HG02870 (cell line): ENCODE data around the gene CAMK2N2.

Experiments
- ATAC-seq: cut with Tn5 transposase; IDR thresholded peaks from one replicate; pipeline ENCODE4 v1.9.1; 2021; ENCODE audit warnings: mild to moderate bottlenecking, moderate library complexity; ENCODE audit not compliant: unreplicated experiment

CAMK2N2 gene

DNA sequence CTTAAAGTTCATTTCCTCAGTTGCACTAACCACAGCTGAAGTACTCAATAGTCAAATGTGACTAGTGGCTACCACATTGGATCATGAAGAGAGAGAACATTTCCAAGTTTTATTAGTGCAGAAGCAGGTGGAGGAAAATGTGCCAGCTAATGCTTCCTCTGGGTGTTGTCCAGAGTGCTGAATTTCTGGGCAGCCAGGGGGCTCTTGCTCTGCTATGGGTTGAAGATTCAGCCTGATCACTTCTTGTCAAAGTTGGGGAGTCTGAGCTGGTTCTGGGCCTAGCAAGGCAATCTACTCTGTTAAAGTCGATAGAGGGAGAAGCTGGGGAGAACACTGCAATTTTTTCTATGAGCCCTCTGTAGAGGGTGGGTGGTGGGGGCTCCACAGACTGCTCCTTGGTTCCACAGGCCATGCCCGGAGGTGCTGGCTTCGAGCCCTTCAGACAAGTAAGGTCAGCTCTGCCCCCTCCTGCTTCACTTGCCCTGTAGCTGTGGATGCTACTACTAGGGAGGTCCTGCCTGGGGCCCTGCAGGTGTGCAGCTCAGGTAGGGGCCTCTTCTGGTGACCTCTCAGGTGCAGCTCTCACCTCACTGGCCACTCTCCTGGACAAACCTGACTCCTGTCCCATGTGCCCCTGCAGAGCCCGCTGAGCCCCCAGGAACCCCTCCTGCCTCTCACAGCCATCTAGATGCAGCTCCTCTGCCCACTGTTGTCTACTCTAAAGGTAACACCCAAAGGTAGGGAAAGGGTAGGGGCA, 20.8 kb downstream of the CAMK2N2 start:
- no peak for ATAC-seq

DNA sequence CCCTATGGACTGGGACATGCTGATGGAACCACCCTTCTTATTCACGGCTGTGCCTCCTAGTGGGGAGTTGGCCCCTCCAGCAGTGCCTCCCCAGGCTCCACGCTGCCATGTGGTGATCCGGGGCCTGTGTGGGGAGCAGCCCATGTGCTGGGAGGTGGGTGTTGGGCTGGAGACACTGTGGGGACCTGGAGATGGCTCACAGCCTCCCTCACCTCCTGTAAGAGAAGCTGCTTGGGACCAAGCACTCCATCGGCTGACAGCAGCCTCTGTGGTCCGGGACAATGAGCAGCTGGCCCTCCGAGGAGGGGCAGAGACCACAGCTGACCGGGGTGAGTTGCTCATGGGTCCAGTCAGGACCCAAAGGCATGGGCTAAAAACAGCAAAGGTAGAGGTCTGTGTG, 21.6 kb downstream of the CAMK2N2 start:
- no peak for ATAC-seq

DNA sequence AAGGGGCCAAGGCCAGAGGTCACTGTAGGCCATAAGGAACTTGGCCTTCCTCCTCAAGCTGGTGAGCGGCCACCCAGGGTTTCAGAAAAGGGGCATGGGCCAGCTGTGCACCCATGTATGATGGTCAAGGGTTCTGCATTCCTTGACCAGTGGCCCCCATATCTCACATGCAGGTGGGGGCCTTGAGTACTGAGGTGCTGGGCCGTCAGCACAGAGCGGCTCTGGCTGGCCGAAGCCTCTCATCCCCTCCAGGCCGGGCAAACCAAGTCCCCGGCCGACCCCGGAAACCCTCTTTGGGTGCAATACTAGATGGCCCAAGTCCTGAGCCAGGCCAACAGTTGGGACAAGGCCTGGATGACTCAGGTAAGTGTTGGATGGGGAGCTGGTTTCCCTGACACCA, 22.1 kb downstream of the CAMK2N2 start:
- no peak for ATAC-seq

DNA sequence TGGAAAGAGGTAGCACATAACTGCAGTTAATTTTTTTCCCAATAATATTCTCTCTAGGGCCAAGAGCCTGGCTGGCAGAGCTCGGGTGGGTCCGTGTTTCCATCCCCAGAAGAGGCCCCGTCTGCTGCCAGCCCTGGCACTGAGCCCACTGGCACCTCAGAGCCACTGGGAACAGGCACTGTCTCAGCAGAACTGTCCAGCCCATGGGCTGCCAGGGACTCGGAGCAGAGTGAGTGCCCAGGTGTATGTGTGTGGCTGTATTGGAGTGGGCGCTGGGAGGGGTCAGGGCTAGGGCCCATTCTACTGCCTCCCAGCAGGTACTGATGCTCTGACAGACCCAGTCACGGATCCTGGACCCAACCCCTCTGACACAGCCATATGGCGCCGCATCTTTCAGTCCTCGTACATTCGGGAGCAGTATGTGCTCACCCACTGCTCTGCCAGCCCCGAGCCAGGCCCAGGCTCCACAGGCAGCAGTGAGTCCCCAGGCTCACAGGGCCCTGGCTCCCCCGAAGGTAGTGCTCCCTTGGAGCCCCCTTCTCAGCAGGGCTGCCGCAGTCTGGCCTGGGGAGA, 23.0 kb downstream of the CAMK2N2 start:
- ATAC-seq, result no peak

DNA sequence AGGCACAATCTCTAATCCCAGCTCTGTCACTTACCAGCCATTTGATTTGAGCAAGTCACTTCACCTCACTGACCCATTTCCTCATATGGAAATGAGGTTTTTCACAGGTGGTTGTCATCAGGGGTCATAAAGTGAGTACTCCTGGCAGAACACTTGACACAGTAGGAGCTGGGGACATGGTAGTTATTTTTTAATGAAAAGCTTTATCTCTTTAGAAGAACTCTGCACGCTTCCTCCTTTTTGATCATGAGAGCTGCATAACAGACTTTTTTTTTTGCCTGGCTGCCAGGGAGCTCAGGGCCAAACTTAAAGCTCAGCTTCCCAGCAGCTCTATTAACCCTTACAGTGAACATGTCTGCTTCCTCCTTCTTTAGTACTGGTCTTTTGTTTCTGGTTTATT, 23.5 kb downstream of the CAMK2N2 start:
- no peak for ATAC-seq

DNA sequence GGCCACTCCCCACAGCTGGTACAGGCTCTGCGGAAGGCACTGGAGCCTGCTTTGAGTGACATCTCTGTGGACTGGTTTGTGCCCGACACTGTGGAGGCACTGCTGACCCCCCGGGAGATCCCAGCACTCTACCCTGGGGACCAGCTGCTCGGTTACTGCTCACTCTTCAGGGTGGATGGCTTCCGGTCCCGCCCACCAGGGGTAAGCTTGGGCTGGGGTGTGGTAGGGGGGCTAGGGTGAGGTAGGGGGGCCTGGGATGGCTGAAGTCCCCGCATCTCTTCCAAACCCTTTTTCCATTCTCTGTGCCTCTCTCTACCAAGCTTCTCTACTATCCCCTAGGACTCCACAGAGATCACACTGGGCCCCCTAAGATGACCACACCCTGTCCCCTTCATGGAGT, 24.1 kb downstream of the CAMK2N2 start:
- no peak for ATAC-seq

DNA sequence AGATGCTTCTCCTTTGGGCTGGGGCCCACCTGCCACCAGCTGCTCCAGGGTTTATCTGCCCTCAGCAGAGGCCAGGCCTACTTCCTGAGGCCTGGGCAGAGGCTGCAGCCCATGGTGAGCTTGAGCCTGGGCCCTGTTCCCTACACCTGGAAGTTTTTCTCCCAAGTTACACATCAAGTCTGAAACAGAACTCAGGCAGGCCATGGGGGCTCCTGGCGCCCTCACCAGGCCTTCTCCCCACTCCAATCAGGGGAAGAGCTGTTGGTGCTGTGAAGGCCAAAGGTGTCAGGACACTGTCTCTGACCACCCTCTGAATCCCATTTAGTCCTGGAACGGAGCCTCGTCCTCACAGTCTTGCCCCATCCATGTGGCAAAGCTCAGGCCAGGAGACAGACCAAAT, 24.7 kb downstream of the CAMK2N2 start:
- ATAC-seq, result no peak

DNA sequence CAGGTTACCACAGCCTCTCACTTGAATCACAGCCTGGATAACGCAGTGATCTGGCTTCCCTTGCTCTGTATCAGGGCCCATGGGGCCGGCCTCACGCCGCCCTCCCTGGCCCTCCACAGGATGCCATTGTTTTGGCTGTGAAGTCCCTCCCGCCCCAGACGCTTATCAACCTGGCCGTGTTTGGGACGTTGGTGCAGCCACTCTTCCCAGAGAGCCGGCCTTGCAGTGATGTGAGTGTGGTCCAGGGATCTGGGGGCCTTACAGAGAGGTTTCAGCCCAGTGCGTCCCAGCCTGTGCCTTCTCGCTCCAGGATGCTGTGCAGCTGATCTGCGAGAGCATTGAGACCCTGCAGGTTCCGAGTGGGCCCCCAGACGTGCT, 25.3 kb downstream of the CAMK2N2 start:
- ATAC-seq, result no peak

DNA sequence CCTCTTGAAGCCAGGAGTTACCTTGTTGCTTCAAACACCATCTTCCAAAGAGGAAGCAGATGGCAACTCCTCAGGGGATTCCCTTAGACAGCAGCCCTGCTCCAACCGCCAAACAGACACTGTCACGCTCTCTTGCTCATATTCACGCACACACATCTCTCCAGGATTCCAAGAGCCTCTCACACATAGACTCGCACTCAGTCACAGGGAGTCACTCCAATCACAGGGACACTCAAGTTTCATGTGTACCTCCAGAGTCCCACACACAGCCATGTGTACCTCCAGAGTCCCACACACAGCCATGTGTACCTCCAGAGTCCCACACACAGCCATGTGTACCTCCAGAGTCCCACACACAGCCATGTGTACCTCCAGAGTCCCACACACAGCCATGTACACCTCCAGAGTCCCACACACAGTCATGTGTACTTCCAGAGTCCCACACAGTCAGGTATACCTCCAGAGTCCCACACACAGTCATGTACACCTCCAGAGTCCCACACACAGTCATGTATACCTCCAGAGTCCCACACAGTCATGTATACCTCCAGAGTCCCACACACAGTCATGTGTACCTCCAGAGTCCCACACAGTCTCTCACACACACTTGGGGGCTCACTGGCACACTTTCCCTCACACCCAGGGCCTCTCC, 25.8 kb downstream of the CAMK2N2 start:
- ATAC-seq, result no peak

DNA sequence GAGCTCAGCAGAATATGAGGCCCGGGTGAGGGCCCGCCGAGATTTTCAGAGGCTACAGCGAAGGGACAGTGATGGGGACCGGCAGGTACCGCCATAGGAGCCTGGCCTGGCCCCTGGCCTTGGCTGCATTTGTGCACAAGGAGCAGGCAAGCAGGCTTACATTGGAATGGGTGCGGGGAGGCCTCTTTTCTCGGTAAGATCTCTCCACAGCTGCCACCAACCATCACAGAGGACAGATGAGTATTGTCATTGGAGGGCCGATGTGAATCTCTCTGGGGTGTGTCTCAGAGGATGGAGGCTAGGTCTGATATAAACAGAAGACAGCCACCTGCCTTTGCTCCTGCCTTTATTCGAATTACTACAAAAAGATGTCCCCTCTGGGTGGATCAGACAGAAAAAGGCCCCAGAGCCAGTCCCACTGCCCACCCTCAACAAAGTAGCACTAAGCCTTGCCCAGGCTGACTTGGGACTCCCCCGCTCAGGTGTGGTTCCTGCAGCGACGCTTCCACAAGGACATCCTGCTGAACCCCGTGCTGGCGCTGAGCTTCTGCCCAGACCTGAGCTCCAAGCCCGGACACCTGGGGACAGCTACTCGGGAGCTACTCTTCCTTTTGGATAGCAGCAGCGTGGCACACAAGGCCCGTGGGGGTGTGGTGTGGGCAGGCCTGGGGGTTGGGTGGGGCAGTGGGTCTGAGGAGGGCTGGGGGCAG, 26.5 kb downstream of the CAMK2N2 start:
- ATAC-seq, result no peak

DNA sequence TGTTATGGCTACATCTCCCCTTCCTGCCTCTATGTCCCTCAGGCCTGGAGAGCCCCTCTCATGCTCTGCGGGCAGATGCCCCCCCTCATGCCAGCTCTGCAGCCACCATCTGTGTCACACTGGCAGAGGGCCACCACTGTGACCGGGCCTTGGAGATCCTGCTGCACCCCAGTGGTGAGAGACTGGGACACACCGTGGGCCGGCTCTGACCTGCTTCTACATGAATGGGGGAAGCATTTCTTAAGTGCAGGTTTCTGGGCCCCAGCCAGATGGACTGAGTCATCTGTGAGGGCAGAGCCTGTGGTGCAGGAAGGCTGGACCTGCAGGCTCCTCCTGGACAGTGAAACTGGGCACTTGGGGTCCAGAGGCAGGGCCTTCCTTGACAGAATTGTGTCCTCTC, 27.1 kb downstream of the CAMK2N2 start:
- no peak for ATAC-seq

DNA sequence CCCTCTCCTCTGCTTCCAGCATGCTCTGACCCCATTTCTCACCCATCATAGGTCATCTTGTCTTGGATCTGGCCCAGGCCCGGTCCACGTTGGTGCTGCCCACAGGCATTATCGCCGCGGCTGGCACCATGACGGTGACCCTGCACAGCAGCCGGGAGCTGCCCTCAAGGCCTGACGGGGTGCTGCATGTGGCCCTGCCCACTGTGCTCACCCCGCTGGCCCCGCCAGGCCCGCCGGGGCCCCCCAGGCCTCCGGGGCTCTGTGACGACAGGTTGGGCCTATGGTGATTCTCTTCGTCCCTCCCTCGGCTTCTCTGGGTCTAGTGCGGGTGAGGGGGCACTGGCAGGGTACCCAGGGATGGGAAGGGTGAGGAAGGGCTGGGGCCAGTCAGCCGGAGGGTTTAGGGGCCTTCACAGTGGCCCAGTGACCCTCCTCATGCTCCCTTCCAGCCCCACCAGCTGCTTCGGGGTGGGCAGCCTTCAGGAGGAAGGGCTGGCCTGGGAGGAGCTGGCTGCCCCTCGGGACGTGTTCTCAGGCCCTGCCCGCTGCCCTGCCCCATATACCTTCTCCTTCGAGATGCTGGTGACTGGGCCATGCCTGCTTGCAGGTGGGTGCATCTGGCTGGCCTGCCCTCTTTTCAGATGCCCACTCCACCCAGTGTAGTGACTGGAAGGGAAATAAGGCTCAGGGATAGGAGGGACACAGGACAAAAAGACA, 28.1 kb downstream of the CAMK2N2 start:
- no peak for ATAC-seq

DNA sequence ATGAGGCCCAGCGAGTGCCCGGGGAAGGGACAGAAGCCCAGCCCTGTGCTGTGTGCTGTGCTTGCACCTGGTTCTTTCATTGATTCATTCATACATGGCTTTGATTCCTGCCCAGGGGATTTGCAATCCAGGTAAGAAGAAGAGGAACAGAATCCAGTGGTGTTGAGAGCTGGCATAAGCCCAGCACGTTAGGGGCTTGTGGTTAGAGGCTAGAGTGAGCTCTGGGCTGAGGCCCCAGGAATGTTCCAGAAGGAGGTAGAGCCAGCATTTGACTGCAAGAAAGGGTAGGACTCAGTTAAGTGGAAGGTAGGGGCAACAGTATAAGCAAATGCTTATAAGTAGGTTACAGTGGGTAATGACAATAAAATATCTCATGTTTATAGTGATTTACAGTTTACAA, 29.7 kb downstream of the CAMK2N2 start:
- ATAC-seq, result no peak

DNA sequence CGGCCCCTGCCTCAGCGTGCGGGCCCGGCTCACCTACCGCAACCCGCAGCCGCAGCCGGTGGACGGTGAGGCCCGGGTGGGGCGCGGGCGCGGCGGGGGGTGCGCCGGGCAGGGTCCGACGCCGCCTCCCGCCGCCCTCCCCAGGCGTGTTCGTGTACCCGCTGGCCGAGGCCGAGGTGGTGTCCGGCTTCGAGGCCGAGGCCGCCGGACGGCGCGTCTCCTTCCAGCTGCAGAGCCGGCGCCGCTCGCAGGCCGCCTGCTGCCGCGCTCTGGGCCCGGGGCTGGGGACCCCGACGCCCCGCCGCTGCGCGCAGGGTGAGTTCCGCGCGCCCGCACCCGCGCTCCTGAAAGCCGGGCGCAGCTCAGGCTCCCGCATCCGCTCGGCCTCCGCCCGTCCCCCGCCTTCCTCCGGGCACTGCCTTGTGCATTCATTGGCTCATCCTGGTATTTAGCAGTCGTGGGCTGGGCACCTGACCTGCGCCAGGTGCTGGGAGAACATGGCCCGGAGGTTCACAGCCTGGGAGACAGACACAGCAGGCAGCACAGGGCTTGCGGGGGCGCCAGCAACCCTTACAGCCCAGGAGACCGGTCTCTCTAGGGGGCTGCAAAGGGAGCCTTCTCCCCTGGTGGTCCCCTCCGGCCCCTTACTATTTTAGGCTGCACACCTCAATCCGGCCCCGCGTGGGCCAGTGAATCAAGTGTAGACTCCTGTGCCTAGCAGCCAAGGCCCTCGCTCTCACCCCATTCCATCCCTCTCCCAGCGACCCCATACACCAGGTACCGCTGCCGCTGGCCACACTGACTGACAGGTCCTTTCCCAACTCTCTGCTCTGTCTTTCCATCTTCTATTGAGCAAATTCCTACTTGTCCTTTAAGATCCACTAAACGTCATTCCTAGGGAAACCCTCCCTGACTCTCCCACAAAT, 30.5 kb downstream of the CAMK2N2 start:
- no peak for ATAC-seq

DNA sequence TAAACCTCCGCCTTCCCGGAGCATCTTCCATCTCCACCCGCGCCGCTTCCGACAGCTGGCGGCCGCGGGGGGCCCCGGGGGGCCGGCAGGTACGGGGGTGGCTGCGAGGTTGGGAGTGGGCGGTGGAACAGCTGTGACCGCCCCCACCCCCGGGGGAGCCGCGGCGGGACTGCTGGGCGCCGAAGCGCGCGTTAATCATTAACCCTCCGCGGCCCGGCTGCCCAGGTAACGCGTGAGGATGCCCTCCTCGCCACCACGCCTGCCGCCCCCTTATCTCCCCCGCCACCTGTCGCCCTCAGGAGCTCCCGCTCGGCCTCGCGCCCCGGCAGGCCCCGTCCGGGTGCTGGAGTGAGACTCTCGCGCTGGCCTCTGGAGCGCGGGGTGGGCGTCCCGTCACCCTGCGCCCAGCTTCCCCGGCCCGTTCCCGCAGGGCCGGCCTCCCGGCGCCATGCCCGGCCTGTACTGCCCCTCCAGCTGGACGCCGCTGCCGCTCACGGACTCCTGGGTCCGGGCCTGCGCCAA, 31.2 kb downstream of the CAMK2N2 start:
- no peak for ATAC-seq

DNA sequence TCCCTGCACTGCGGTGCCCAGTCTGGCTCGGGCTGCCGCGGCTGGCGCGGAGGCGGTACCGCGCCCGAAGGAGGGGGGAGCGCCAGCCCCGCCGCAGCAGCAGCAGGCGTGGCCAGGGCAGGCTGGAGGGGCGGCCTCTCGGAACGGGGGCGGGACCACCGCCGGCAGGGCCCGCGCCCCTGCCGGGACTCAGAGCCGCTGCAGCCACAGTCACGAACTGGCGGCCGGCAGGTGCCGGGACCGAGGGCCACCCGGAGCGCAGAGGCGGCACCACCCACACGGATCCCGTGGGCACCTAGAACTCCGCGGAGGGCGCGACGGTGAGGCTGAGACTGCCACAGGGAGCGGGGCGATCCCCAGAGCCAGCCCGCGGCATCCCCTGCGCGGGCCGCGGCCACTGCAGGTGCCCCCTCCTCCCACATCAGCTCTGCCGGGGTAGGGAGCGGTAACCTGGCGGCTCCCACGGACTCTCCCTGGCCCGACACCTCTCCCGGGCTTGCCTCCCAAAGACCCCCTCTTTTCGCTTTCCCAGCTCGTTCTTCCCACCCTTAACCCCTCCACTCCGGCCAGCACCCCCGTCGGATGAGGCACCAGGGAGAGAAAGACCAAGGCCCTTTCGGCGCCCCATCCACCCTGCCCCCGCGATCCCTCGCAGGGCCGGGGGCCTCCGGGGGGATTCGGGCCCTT, 31.8 kb downstream of the CAMK2N2 start, which contains the start of gene VWA5B2:
Gene VWA5B2, plus strand, starts transcription at position 192 of the 687 bp plus-strand sequence. CDS start 944 bp downstream, outside the sequence.
- peak; percentile 73 for ATAC-seq

DNA sequence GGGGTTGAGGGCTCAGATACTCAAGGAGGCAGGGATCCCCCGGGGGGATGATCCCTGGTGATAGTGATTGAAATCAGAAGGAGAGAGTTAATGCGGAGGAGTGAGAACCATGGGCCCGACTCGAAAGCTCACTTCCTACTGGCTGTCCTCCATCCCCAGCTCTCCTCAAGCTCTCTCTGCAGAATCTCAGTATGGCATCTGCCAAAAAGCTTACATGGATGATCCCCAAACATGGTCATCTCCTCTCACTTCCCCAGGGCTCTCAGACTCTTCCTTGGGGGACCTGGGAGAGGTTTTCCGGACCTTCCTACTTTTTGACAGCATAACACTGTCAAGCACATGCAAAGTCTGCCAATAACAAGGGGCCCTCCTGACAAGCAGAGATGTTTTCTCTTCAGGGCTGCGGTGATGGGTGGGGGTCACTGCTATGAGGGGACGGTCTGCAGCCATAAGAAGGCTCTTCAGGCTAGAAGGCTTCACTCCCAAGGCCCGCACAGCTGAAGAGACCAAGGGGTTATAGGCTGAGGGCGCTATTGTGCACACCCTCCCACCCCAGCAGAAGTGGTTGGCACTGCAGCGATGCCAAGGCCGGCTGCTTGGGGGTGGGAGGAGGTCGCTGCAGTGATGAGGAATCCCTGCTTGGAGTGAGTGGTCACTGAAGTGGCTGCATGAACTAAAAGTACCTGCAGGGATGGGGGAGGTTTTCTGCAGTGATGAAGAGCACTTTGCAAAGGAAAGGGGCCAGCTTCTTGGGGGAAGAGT, 32.8 kb downstream of the CAMK2N2 start:
- ATAC-seq, result no peak

DNA sequence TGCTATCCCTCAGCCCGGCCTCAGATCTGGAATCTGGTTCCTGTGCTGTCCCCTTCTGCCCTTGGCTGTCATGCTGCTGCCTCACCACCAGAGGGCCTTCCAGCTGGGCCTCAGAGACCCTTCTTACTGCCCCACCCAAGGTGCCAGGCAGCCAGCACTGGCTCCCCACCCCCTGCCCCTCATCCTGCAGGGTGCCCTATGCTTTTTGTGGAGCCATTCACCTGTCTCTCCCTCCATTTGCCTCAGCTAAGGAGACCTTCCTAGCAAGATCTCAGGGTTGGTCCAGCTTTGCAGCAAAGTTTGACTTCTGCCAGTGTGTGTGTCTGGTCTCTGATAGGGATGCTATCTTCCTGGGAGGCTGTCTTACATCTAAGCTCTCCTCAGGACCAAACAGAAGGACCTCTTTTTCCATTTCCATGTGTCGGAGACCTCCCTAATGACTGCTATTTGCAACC, 33.8 kb downstream of the CAMK2N2 start:
- ATAC-seq, result no peak
